Sigmoid colon (tissue), 4 donors: Measurements from ENCODE around the gene ZNF280A.

Experiments used
- POLR2A ChIP-seq, 2 donors: fragments of 450-650 bp; IDR thresholded peaks; one replicate each; pipeline ENCODE4 v1.6.1; 2016; ENCODE audit warnings: antibody characterized with exemption in 2 of 2, mild to moderate bottlenecking in 2 of 2, moderate library complexity in 2 of 2
- POLR2AphosphoS5 ChIP-seq, 4 donors: sonication (generic); formaldehyde crosslinking; IDR thresholded peaks; one replicate each; pipeline ENCODE4 v1.6.1; 2017; ENCODE audit warnings: antibody characterized with exemption in 4 of 4
- TF ChIP-seq, protein P1 (sequence below), 4 experiments: fragments of 450-650 bp in 3 of 4; fragments of 200-600 bp in 1 of 4; IDR thresholded peaks; one replicate each; pipeline ENCODE4 v1.5.1; 2016 to 2019; ENCODE audit warnings: antibody characterized with exemption in 4 of 4, mild to moderate bottlenecking in 3 of 4, moderate library complexity in 2 of 4

DNA sequence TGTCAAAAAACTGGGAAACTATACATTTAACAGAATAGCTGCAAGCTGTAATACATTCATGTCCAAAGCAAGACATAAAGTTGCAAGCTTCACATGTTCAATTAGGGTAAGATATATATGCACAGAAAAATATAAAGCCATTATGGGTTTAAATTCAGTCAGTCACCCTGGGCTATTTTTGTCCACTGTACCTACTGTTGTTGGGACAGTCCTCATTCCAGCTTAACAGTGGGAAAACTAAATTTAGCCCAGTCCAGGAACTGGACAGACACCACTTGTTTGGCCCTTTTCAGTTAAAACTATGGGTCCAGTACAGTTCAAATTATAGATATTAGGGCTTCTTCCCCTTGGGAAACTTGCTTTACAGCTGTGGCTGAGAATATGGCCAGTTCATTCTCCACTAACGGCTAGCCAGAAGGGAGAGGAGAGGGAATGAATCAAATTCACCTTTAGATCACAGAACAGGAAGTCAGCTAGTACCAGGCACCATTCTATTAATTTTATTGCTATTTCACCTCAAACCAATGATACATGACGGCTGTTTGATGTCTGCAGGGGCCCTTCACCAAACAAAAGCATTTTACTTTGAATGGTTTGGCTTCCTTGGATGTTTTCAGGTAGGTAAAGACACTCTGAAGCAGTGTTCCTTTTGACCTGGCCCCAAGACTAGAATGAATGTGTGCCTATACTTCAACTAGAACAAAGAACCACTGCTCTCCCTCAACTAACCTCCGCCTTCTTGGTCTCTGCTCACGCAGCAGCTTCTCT, 33.8 kb downstream of the ZNF280A start:
- TF ChIP-seq POLR2A (IDR thresholded peaks at IDR 0.05): no peak
- no peak for TF ChIP-seq POLR2AphosphoS5 (IDR thresholded peaks at IDR 0.05)
- TF ChIP-seq, protein P1, sequence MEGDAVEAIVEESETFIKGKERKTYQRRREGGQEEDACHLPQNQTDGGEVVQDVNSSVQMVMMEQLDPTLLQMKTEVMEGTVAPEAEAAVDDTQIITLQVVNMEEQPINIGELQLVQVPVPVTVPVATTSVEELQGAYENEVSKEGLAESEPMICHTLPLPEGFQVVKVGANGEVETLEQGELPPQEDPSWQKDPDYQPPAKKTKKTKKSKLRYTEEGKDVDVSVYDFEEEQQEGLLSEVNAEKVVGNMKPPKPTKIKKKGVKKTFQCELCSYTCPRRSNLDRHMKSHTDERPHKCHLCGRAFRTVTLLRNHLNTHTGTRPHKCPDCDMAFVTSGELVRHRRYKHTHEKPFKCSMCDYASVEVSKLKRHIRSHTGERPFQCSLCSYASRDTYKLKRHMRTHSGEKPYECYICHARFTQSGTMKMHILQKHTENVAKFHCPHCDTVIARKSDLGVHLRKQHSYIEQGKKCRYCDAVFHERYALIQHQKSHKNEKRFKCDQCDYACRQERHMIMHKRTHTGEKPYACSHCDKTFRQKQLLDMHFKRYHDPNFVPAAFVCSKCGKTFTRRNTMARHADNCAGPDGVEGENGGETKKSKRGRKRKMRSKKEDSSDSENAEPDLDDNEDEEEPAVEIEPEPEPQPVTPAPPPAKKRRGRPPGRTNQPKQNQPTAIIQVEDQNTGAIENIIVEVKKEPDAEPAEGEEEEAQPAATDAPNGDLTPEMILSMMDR (IDR thresholded peaks at IDR 0.05): no peak
